ENCODE data around the gene CCDC183.

The CCDC183 gene

GRCh38 chr9:136820971-136821825 lies 25.1 kb downstream of the CCDC183 start:
- Mint-ChIP-seq H3K9me3 (no peaks in the 10 kb centered on the region), H3K27ac (ENCODE audit: low read depth) (no peak overlapping the region), H3K36me3 (ENCODE audit: insufficient read depth) (peaks cover 19% of the 10 kb centered on the region), H3K4me3 (no peak overlapping the region), H3K4me1 (peaks cover 16% of the 10 kb centered on the region), H3K27me3 (no peaks in the 10 kb centered on the region)
- ATAC-seq (replicated peaks; ENCODE audit: extremely low read depth, poor library complexity, severe bottlenecking) (no peak), DNase-seq (ENCODE audit: low spot score in 2 of 2) (no peak)

GRCh38 chr9:136821826-136822544 lies 25.8 kb downstream of the CCDC183 start:
- no peak overlapping the region for H3K27ac Mint-ChIP-seq (ENCODE audit: low read depth)
- peaks cover 13% of the 10 kb centered on the region for H3K4me1 Mint-ChIP-seq
- ATAC-seq (replicated peaks; ENCODE audit: extremely low read depth, poor library complexity, severe bottlenecking), result no peak

GRCh38 chr9:136823136-136824046 lies 27.3 kb downstream of the CCDC183 start:
- Mint-ChIP-seq H3K27ac (ENCODE audit: low read depth) (no peak overlapping the region), H3K4me1 (peaks cover 11% of the 10 kb centered on the region), H3K36me3 (ENCODE audit: insufficient read depth) (peaks cover 17% of the 10 kb centered on the region), H3K4me3 (no peak overlapping the region), H3K9me3 (no peaks in the 10 kb centered on the region), H3K27me3 (no peaks in the 10 kb centered on the region)
- DNase-seq (ENCODE audit: low spot score in 2 of 2) (no peak), ATAC-seq (replicated peaks; ENCODE audit: extremely low read depth, poor library complexity, severe bottlenecking) (no peak)

More at GRCh38 chr9:136821826-136822544, 25.8 kb downstream of the CCDC183 start:
- Mint-ChIP-seq H3K36me3 (ENCODE audit: insufficient read depth) (peaks cover 18% of the 10 kb centered on the region), H3K27me3 (no peaks in the 10 kb centered on the region), H3K9me3 (no peaks in the 10 kb centered on the region), H3K4me3 (no peak overlapping the region)
- no peak for DNase-seq (ENCODE audit: low spot score in 2 of 2)

GRCh38 chr9:136824496-136825225 lies 28.5 kb downstream of the CCDC183 start:
- H3K36me3 Mint-ChIP-seq (ENCODE audit: insufficient read depth), result peaks cover 22% of the 10 kb centered on the region
- H3K9me3 Mint-ChIP-seq, result no peaks in the 10 kb centered on the region
- DNase-seq (ENCODE audit: low spot score in 2 of 2), result no peak
- H3K27me3 Mint-ChIP-seq, result no peaks in the 10 kb centered on the region
- no peak overlapping the region for H3K4me3 Mint-ChIP-seq
- H3K4me1 Mint-ChIP-seq, result peaks cover 6% of the 10 kb centered on the region
- ATAC-seq (replicated peaks; ENCODE audit: extremely low read depth, poor library complexity, severe bottlenecking), result no peak
- no peak overlapping the region for H3K27ac Mint-ChIP-seq (ENCODE audit: low read depth)

GRCh38 chr9:136825295-136826187 lies 29.4 kb downstream of the CCDC183 start:
- Mint-ChIP-seq H3K4me1 (peaks cover 6% of the 10 kb centered on the region), H3K27ac (ENCODE audit: low read depth) (no peak overlapping the region), H3K9me3 (no peaks in the 10 kb centered on the region), H3K27me3 (no peaks in the 10 kb centered on the region), H3K4me3 (no peak overlapping the region), H3K36me3 (ENCODE audit: insufficient read depth) (peaks cover 22% of the 10 kb centered on the region)
- DNase-seq (ENCODE audit: low spot score in 2 of 2) (no peak), ATAC-seq (replicated peaks; ENCODE audit: extremely low read depth, poor library complexity, severe bottlenecking) (no peak)

GRCh38 chr9:136826188-136826541 lies 30.0 kb downstream of the CCDC183 start:
- no peaks in the 10 kb centered on the region for H3K9me3 Mint-ChIP-seq
- DNase-seq (ENCODE audit: low spot score in 2 of 2), result no peak
- H3K27me3 Mint-ChIP-seq, result no peaks in the 10 kb centered on the region
- peaks cover 25% of the 10 kb centered on the region for H3K36me3 Mint-ChIP-seq (ENCODE audit: insufficient read depth)
- no peak overlapping the region for H3K27ac Mint-ChIP-seq (ENCODE audit: low read depth)
- H3K4me1 Mint-ChIP-seq, result peaks cover under 1% of the 10 kb centered on the region
- no peak for ATAC-seq (replicated peaks; ENCODE audit: extremely low read depth, poor library complexity, severe bottlenecking)
- no peak overlapping the region for H3K4me3 Mint-ChIP-seq

- H3K4me1 Mint-ChIP-seq, result no peaks in the 10 kb centered on the region
- no peaks in the 10 kb centered on the region for H3K27me3 Mint-ChIP-seq
- no peak overlapping the region for H3K4me3 Mint-ChIP-seq
- peaks cover 27% of the 10 kb centered on the region for H3K36me3 Mint-ChIP-seq (ENCODE audit: insufficient read depth)
- DNase-seq (ENCODE audit: low spot score in 2 of 2), result no peak
- H3K9me3 Mint-ChIP-seq, result no peaks in the 10 kb centered on the region
- ATAC-seq (replicated peaks; ENCODE audit: extremely low read depth, poor library complexity, severe bottlenecking), result no peak
- no peak overlapping the region for H3K27ac Mint-ChIP-seq (ENCODE audit: low read depth)
These were observed 30.8 kb downstream of the CCDC183 start for GRCh38 chr9:136826703-136827582.

- Mint-ChIP-seq H3K4me1 (no peaks in the 10 kb centered on the region), H3K27ac (ENCODE audit: low read depth) (no peak overlapping the region), H3K27me3 (no peaks in the 10 kb centered on the region), H3K9me3 (no peaks in the 10 kb centered on the region), H3K36me3 (ENCODE audit: insufficient read depth) (peaks cover 30% of the 10 kb centered on the region), H3K4me3 (no peak overlapping the region)
- ATAC-seq (replicated peaks; ENCODE audit: extremely low read depth, poor library complexity, severe bottlenecking), result no peak
- DNase-seq (ENCODE audit: low spot score in 2 of 2), result no peak
These were observed 31.8 kb downstream of the CCDC183 start for GRCh38 chr9:136827794-136828473.

GRCh38 chr9:136828474-136829140 lies 32.5 kb downstream of the CCDC183 start:
- ATAC-seq (replicated peaks; ENCODE audit: extremely low read depth, poor library complexity, severe bottlenecking) (no peak), DNase-seq (ENCODE audit: low spot score in 2 of 2) (no peak)
- H3K27ac Mint-ChIP-seq (ENCODE audit: low read depth), result no peak overlapping the region
- no peak overlapping the region for H3K4me3 Mint-ChIP-seq
- no peaks in the 10 kb centered on the region for H3K9me3 Mint-ChIP-seq
- no peaks in the 10 kb centered on the region for H3K4me1 Mint-ChIP-seq
- no peaks in the 10 kb centered on the region for H3K27me3 Mint-ChIP-seq
- H3K36me3 Mint-ChIP-seq (ENCODE audit: insufficient read depth), result peaks cover 28% of the 10 kb centered on the region

GRCh38 chr9:136829412-136829811 lies 33.3 kb downstream of the CCDC183 start:
- no peak for ATAC-seq (replicated peaks; ENCODE audit: extremely low read depth, poor library complexity, severe bottlenecking)
- Mint-ChIP-seq H3K9me3 (no peaks in the 10 kb centered on the region), H3K4me1 (no peaks in the 10 kb centered on the region), H3K27me3 (no peaks in the 10 kb centered on the region), H3K27ac (ENCODE audit: low read depth) (no peak overlapping the region), H3K36me3 (ENCODE audit: insufficient read depth) (peaks cover 23% of the 10 kb centered on the region), H3K4me3 (no peak overlapping the region)
- no peak for DNase-seq (ENCODE audit: low spot score in 2 of 2)
